Activated CD8-positive, alpha-beta memory T cell treated with anti-CD3 and anti-CD28 coated beads for 36 hours (primary cell): ENCODE data around the gene CNTN5. TPM values are rescaled to one million over a fixed set of nuclear protein-coding genes. Genes with fewer than 3 reads are reported as not detected.

Experiments used
- CTCF ChIA-PET: fragments of 350-600 bp; sonication (Branson Sonifier 250); formaldehyde crosslinking; loops from one replicate; lab custom pipeline; 2021; ENCODE audit warnings: antibody characterized with exemption; lab: Charles Lee
- POLR2A ChIA-PET: fragments of 350-600 bp; sonication (Branson Sonifier 250); formaldehyde crosslinking; loops from one replicate; lab custom pipeline; 2021; ENCODE audit warnings: antibody characterized with exemption; lab: Charles Lee
- total RNA-seq, 2 experiments: library from RNA; stranded (reverse); gene quantifications; one replicate each; pipeline ENCODE4 v1.2.3, GENCODE V29; 2021

CNTN5 gene
- total RNA-seq, 2 experiments from 2014 or later = not detected

- ChIA-PET CTCF (no interaction called here), POLR2A (no interaction called here)
These were observed 661.4 kb downstream of the CNTN5 start for GRCh38 chr11:99682171-99682570.

- ChIA-PET CTCF (no interaction called here), POLR2A (no interaction called here)
These were observed 661.9 kb downstream of the CNTN5 start for GRCh38 chr11:99682646-99683045.

GRCh38 chr11:99683933-99684332 lies 663.2 kb downstream of the CNTN5 start:
- ChIA-PET POLR2A (no interaction called here), CTCF (no interaction called here)

- POLR2A ChIA-PET = no interaction called here
- CTCF ChIA-PET = no interaction called here
These were observed 666.1 kb downstream of the CNTN5 start for GRCh38 chr11:99686838-99687237.

- POLR2A ChIA-PET = no interaction called here
- CTCF ChIA-PET = no interaction called here
These were observed 666.6 kb downstream of the CNTN5 start for GRCh38 chr11:99687320-99687719.

- ChIA-PET CTCF (no interaction called here), POLR2A (no interaction called here)
These were observed 673.3 kb downstream of the CNTN5 start for GRCh38 chr11:99693941-99694492.

GRCh38 chr11:99695106-99695505 lies 674.4 kb downstream of the CNTN5 start:
- POLR2A ChIA-PET = no interaction called here
- CTCF ChIA-PET = no interaction called here

- ChIA-PET POLR2A (no interaction called here), CTCF (no interaction called here)
These were observed 686.1 kb downstream of the CNTN5 start for GRCh38 chr11:99706848-99707247.

GRCh38 chr11:99708928-99709672 lies 688.4 kb downstream of the CNTN5 start:
- ChIA-PET POLR2A (no interaction called here), CTCF (no interaction called here)

- ChIA-PET POLR2A (no interaction called here), CTCF (no interaction called here)
These were observed 695.6 kb downstream of the CNTN5 start for GRCh38 chr11:99716302-99716701.

- POLR2A ChIA-PET = no interaction called here
- CTCF ChIA-PET = no interaction called here
These were observed 697.5 kb downstream of the CNTN5 start for GRCh38 chr11:99718291-99718690.

GRCh38 chr11:99739464-99740089 lies 718.8 kb downstream of the CNTN5 start:
- ChIA-PET CTCF (no interaction called here), POLR2A (no interaction called here)

- ChIA-PET CTCF (no interaction called here), POLR2A (no interaction called here)
These were observed 721.8 kb downstream of the CNTN5 start for GRCh38 chr11:99742501-99742900.

GRCh38 chr11:99759787-99760186 lies 739.0 kb downstream of the CNTN5 start:
- ChIA-PET POLR2A (no interaction called here), CTCF (no interaction called here)

GRCh38 chr11:99766811-99767210 lies 746.1 kb downstream of the CNTN5 start:
- CTCF ChIA-PET = no interaction called here
- POLR2A ChIA-PET = no interaction called here

- ChIA-PET POLR2A (no interaction called here), CTCF (no interaction called here)
These were observed 752.9 kb downstream of the CNTN5 start for GRCh38 chr11:99773646-99774045.

GRCh38 chr11:99781074-99781473 lies 760.3 kb downstream of the CNTN5 start:
- POLR2A ChIA-PET = no interaction called here
- CTCF ChIA-PET = no interaction called here

GRCh38 chr11:99791354-99791753 lies 770.6 kb downstream of the CNTN5 start:
- POLR2A ChIA-PET = no interaction called here
- CTCF ChIA-PET = no interaction called here

- CTCF ChIA-PET = no interaction called here
- POLR2A ChIA-PET = no interaction called here
These were observed 775.2 kb downstream of the CNTN5 start for GRCh38 chr11:99795999-99796398.

- POLR2A ChIA-PET = no interaction called here
- CTCF ChIA-PET = no interaction called here
These were observed 782.8 kb downstream of the CNTN5 start for GRCh38 chr11:99803501-99803900.

- POLR2A ChIA-PET = no interaction called here
These were observed 791.8 kb downstream of the CNTN5 start for GRCh38 chr11:99812516-99812915.

More at GRCh38 chr11:99812516-99812915, 791.8 kb downstream of the CNTN5 start:
- CTCF ChIA-PET = no interaction called here
